Limb (tissue), 2 donors: ENCODE results near the gene TMEM91.
"Not testable (repeated sequence)": the region's sequence is repeated elsewhere in the genome, so short reads cannot be mapped to it uniquely, and the experiment has no call there.

Experiments used
- DNase-seq, 2 donors: peaks; one replicate each; pipeline ENCODE4 v3.0.0-alpha.2; 2016; ENCODE audit errors: extremely low spot score in 2 of 2

Gene TMEM91

DNA sequence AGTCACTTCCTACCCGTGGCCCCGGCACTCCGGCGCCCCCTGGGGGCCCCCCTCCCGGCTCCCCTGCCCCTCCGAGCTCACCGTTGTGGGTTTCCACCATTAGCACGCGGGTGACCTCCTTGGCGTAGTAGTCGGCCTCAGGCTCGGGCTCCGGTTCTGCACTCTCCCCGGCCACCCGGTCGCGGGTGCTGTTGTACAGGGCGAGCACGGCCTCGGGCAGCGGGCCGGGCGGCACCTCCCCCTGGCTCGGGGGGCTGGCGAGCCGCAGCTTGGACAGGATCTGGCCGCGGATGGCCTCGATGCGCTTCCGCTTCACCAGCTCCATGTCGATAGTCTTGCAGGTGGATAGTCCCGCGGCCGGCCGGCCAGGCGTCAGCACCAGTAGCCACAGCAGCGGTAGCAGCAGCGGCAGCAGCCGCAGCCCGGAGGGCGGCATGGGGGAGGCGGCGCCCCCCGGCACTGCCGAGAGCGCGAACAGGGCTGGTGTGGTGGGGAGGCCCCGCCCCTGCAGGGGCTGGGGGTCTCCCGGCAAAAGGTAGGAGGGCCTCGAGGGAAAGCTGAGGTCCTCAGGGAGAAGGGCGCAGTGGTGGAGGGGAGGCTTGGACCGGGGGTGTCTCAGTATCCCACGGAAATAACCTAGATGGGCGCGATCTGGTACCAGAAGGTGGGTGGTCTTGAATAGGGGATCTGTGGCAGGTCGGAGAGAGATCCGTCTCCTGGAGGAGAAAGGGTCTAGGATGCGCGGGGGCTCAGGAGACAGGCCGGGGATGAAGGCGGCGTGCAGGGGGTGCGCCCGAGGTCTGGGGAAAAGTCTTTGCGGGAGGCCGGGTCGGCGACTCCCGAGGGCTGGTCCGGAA is 23.5 kb upstream of the TMEM91 start:
- DNase-seq = peak in 1 of 2 donors; percentile 67

DNA sequence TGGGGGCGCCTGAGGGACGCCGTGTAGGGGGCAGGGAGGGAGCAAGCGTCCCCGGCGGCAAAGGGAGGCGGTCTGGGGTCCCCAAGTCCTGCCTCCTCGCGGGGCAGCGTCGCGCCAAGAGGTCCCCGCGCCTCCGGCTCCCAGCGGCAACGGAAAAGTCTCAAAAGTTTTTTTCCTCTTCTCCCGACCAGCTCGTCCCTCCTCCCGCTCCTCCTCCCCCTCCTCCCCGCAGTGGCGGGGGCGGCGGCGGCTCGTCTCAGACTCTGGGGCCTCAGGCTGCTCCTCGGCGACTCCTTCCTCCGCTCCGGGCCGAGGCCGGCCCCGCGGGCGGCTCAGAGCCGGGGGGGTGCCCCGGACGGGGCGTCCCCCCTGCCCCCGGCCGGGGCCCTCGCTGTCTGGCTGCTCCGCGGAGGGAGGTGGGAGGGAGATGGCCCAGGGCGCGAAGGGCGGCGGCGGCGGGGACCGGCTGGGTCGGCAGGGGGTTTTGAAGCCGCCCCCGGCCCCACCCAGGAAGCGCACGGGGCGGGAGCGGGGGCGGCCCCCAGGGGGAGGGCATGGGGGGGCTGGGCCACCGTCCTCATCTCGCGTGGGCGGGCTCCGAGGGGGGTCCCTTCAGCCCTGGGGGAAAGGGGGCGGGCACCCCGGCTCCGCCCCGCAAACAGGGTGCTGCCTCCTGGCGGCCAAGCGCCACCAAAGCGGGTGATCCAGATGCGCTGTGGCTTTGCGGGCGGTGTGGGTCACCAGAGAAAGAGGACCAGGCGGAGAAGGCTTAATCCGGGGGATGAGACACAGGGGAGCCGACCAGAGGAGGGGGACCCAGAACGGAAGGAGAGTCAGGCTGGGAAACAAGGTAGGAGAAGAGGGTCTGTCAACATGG is 22.6 kb upstream of the TMEM91 start, which contains the start of gene TGFB1:
Gene TGFB1, minus strand, starts transcription at position 457 of the 877 bp plus-strand sequence. CDS start 878 bp downstream, outside the sequence.
- peak in 1 of 2 donors; percentile 83 for DNase-seq

DNA sequence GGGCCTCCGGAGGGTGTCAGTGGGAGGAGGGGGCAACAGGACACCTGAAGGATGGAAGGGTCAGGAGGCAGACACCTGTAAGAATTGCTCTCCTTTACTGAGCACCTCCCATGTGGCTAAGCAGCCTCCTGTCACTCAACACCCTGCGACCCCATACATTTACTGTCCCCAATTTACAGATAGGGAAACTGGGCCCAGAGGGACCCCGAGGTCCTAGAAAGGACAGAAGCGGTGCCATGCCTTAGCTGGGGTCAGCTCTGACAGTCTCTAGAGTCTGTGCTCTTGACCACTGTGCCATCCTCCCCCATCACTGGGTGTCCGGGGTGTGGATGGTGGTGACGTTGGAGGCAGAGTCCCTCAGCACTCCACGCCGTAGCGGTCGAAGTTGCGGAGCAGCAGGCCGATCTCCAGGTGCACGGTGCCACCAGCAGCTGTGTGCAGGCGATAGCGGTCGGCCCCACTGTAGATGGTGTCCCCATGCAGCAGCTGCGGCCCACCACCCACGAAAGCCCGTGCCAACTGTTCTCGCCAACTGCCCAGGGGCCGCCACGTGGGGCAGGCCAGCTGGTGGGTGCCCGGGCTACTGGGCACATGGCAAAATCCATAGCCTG is 21.9 kb upstream of the TMEM91 start:
- no peak for DNase-seq

DNA sequence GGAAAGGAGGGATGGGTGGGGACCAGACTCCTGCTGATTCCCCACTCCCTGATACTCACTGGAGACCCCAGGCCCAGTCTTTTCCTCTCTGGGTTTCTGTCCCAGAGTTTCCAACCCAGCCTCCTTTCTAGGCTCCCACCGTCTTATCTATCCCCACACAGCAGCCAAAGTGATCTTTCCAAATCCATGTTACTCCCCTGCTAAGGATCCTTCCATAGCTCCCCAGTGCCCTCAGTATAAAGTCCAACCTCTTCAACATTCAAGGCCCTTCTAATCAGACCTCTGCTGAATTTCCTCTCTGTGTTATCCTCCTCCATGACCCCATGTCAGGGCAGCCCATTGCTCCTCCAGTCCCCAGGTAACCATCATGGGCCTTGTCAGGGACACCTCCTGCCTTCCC is 21.3 kb upstream of the TMEM91 start:
- DNase-seq = no peak

GRCh38 chr19:41355802-41356201 is 20.5 kb upstream of the TMEM91 start:
- DNase-seq = no peak

DNA sequence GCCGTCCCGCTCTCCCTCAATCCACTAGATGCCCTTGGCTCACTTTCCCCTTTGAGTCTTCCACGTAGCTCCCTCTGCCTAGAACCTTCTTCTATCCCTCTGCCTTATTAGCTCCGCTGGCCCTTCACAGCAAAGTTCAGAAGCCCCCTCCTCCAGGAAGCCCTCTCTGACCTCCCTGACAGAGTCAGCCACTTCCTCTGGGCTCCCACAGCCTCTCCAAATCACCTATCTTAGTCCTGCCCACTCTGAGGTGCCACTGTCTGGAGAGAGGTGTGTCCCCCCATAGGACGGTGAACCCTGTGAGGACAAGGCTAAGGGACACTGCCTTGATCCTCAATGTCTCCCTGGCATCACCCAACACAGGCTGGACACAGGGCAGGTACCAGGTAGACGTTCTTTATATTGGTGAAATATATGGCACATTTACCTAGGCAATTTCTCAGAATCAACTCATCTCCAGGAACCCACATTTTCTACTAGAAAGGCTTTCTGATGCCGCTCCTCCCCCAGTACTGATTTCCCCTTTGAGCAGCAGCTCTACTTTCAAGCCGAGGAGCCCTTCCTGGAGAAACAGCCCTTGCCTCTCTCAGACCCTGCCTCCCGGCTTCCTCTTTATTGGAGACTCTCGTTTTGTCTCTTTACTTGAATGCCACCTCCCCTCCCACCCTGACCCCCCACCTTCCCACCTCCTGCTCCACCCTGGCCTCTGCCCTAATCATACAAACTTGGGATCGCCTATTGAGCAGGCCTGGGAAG is 19.2 kb upstream of the TMEM91 start:
- DNase-seq = no peak

DNA sequence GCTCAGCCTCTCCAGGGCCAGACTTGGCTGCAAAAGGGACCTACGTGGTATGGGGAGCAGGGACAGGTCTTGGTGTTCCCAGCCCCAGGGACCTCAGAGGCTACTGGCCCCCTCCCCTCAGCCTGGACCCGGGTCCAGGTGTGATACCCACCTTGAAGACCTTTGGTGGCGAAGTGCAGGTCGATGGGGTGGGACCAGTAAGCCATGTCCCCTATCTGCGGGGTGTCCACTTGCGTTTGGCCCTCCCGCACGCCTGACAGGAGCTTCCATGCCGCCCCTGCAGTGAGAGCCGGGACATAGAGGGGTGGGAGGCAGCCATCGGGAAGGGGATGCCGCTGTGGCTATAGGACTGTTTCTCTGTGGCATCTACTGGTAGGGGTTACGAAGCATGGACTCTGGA is 18.6 kb upstream of the TMEM91 start:
- no peak for DNase-seq

- DNase-seq = no peak
These were observed 16.6 kb upstream of the TMEM91 start for GRCh38 chr19:41359741-41360140.

DNA sequence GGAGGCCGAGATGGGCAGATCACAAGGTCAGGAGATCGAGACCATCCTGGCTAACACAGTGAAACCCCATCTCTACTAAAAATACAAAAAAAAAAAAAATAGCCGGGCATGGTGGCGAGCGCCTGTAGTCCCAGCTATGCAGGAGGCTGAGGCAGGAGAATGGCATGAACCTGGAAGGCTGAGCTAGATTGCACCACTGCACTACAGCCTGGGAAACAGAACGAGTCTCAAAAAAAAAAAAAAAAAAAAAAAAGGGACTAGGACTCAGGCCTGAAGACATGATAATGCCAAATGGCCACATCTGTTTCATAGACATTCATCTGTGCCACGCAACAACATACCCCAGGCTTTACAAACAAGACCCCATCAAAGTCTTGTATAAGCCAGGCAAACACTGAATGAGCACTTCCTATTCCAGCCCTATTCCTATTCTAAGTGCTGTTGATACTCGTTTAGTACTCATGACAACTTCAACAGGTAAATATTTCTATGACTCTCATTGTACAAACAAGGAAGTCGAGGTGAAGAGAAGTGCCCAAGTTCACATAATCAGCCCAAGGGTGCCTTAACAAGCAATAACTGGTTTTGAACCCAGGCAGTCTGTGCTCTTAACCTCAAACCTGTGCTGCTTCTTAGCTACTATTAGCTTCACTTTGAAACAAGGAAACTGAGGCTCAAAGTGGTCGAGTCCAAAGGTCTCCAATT is 14.0 kb upstream of the TMEM91 start:
- DNase-seq = no peak

GRCh38 chr19:41363371-41363752 is 13.0 kb upstream of the TMEM91 start:
- no peak for DNase-seq

DNA sequence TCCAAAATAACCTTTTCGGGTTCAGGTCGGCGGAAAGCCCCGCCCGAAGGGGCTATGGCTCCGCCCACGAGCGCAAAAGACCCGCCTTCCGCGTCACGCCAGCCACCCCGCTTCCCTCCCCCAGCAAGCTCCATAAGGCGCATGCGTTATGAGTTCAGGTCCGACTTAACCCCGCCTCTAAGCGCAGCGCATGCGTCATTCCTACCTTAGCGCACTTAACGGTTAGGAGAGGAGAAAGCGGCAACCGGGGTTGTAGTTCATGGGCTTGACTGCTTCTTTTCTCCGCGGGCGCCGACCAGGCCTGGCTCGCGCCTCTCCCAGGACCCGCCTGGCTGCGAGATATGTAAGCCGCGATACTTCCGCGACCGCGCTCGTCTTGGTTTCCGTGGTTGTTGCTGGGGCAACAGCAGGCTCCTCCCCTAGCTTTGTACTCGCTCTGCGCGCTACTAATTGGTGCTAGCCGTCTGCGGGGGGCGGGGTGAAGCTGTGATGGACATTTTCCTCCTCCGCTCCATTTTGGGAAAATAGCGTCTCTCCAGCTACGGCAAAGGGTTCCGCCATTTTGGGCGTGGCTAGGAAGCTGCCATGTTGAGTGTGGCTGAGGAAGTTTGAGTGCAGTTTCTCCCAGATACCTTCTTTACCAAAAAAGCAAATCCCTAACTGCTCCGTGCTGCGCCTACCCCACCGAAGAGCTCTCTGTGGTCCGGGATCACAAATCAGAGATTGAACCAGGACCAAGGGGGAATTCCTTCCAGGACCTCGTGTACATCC is 12.4 kb upstream of the TMEM91 start, which contains the start of gene B9D2:
Gene B9D2, minus strand, starts transcription at position 397 of the 771 bp plus-strand sequence. CDS start 630 bp downstream, outside the sequence.
- DNase-seq = peak; percentile 98 to 99

GRCh38 chr19:41364524-41365391 is 11.6 kb upstream of the TMEM91 start:
- DNase-seq = no peak

DNA sequence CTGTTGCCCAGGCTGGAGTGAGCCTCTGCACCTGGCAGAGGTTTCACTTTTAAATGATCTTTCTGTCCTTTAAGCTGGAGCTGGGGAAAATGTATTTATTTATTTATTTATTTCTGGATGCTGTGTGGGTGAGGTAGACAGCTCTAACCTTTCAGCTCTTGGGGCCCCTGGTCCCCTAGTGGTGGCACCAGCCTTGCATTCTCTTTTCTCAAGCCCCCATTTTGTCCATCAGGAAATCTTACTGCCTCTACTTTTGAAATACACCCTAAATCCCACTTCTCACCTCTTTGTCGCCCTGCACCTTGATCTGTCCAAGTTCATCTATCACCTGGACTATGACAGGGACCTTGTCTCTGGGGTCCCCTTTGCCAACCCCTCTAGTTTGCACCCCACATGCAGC is 10.2 kb upstream of the TMEM91 start:
- DNase-seq = no peak

DNA sequence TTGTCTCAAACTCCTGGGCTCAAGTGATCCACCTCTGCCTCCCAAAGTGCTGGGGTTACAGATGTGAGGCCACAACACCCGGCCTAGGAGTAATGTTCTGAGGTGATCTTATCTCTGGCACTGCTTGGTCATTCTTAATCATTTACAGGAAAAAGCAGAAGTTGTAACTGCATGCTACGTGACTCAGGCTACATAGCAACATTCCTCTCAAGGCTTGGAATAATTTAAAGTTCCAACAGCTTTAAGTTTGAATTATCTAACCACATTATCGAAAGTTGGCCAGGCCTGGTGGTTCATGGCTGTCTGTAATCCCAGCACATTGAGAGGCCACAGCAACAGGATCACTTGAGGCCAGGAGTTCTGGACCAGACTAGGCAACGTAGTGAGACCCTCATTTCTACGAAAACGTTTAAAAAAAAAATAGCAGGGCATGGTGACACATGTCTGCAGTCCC is 8.5 kb upstream of the TMEM91 start:
- no peak for DNase-seq

- no peak for DNase-seq
These were observed 6.6 kb upstream of the TMEM91 start for GRCh38 chr19:41369769-41370168.

- DNase-seq = not testable (repeated sequence)
These were observed 5.2 kb upstream of the TMEM91 start for GRCh38 chr19:41371119-41371518.

DNA sequence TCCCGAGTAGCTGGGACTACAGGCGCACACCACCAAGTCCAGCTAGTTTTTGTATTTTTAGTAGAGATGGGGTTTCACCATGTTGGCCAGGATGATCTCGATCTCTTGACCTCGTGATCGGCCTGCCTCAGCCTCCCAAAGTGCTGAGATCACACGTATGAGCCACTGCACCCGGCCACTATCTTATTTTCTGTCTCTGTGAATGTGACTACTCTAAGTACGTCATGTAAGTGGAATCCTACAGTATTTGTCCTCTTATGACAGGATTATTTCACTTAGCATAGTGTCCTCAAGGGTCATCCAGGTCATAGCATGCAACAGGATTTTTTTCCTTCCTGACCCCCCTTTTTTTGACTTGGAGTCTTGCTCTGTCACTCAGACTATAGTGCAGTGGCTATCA is 4.8 kb upstream of the TMEM91 start:
- no peak for DNase-seq

DNA sequence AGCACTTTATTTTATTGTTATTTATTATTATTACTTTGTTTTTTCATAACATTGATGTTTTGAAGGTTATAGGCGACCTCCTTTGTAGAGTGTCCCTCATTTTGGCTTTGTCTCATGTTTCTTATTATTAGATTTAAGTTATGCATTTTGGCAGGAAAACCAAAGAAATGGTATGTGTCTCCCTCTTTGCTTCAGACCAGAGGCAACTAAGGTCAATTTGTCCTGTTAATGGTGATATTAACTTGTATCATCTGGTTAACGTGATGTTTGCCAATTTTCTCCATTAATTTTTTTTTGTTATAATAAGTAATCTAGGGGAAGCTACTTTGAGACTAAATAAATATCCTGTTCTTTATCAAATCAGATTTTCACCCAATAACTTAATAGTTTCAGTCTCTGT is 3.8 kb upstream of the TMEM91 start:
- no peak for DNase-seq

DNA sequence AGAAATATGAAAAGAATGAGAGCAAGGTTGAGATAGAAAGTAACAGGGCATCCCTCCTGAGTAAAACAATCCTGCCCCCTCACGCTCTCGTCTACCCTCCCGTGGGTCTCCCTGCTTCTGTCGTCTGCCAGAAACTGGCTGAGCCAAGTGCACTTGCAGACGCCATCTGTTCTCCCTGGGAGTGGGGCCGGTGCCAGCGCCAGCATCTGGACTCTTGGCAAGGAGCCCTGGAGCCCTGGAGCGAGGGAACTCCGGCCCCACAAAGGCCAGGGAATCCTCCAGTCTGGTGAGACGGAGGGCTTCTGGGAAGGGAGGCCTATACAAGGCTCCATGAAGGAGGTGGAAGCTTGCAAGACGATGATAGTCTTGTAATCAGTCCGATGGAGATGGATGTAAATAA is 2.3 kb upstream of the TMEM91 start:
- peak; percentile 82 to 94 for DNase-seq
